Measurements from ENCODE around the gene CHRNB1. TPM values are rescaled to one million over a fixed set of nuclear protein-coding genes. Genes with fewer than 3 reads are reported as not detected.

Gene CHRNB1
- total and polyA plus RNA-seq, 4 donors: 7.0 to 11.9 (median 10.6) TPM

GRCh38 chr17:7459961-7460545 is 15.2 kb downstream of the CHRNB1 start:
- no peaks in the 10 kb centered on the region for H3K9me3 ChIP-seq (ENCODE audit: control insufficient read depth in 4 of 4, insufficient read depth in 3 of 4, low read length in 3 of 4)
- peaks cover 0 to 2% (median 0%) of the 10 kb centered on the region in 5 donors for H3K4me1 ChIP-seq (ENCODE audit: control insufficient read depth in 5 of 5, insufficient read depth in 5 of 5, low read length in 5 of 5)
- DNase-seq (no peak), ATAC-seq (ENCODE audit: insufficient read depth, low FRiP score) (no peak)
- H3K9ac ChIP-seq (ENCODE audit: insufficient read depth in 1 of 2, low read length in 2 of 2): no peak overlapping the region
- WGBS, 2 donors: 77 to 81% methylated on average over 3 of the region's 3 CpGs
- H3K4me3 ChIP-seq: no peak overlapping the region
- H3K36me3 ChIP-seq (ENCODE audit: control insufficient read depth in 4 of 4, insufficient read depth in 4 of 4, low read length in 4 of 4): peaks cover 2 to 23% (median 9%) of the 10 kb centered on the region in 4 donors
- no peaks in the 10 kb centered on the region for H3K27me3 ChIP-seq (ENCODE audit: control insufficient read depth in 3 of 3, insufficient read depth in 3 of 3, low read length in 2 of 3)
- TF ChIP-seq, protein P1, sequence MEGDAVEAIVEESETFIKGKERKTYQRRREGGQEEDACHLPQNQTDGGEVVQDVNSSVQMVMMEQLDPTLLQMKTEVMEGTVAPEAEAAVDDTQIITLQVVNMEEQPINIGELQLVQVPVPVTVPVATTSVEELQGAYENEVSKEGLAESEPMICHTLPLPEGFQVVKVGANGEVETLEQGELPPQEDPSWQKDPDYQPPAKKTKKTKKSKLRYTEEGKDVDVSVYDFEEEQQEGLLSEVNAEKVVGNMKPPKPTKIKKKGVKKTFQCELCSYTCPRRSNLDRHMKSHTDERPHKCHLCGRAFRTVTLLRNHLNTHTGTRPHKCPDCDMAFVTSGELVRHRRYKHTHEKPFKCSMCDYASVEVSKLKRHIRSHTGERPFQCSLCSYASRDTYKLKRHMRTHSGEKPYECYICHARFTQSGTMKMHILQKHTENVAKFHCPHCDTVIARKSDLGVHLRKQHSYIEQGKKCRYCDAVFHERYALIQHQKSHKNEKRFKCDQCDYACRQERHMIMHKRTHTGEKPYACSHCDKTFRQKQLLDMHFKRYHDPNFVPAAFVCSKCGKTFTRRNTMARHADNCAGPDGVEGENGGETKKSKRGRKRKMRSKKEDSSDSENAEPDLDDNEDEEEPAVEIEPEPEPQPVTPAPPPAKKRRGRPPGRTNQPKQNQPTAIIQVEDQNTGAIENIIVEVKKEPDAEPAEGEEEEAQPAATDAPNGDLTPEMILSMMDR (IDR thresholded peaks at IDR 0.05; ENCODE audit: control extremely low read depth, extremely low read depth): no peak
- H3K27ac ChIP-seq (ENCODE audit: low read depth in 1 of 2, low read length in 1 of 2): peak overlapping the region in 1 of 2 donors; percentile 4

- DNase-seq (no peak), ATAC-seq (ENCODE audit: insufficient read depth, low FRiP score) (no peak)
- TF ChIP-seq, protein P1 (IDR thresholded peaks at IDR 0.05; ENCODE audit: control extremely low read depth, extremely low read depth): no peak
- no peak overlapping the region for H3K9ac ChIP-seq (ENCODE audit: insufficient read depth in 1 of 2, low read length in 2 of 2)
- peaks cover 2 to 30% (median 13%) of the 10 kb centered on the region in 4 donors for H3K36me3 ChIP-seq (ENCODE audit: control insufficient read depth in 4 of 4, insufficient read depth in 4 of 4, low read length in 4 of 4)
- 94% methylated on average over 7 of the region's 7 CpGs for WGBS, 2 donors
- no peaks in the 10 kb centered on the region for H3K27me3 ChIP-seq (ENCODE audit: control insufficient read depth in 3 of 3, insufficient read depth in 3 of 3, low read length in 2 of 3)
- H3K27ac ChIP-seq (ENCODE audit: low read depth in 1 of 2, low read length in 1 of 2): no peak overlapping the region
- peaks cover 0 to 3% (median 0%) of the 10 kb centered on the region in 5 donors for H3K4me1 ChIP-seq (ENCODE audit: control insufficient read depth in 5 of 5, insufficient read depth in 5 of 5, low read length in 5 of 5)
- H3K9me3 ChIP-seq (ENCODE audit: control insufficient read depth in 4 of 4, insufficient read depth in 3 of 4, low read length in 3 of 4): no peaks in the 10 kb centered on the region
- H3K4me3 ChIP-seq: no peak overlapping the region
These were observed 16.2 kb downstream of the CHRNB1 start for GRCh38 chr17:7460850-7461660.

- peaks cover 2 to 38% (median 13%) of the 10 kb centered on the region in 4 donors for H3K36me3 ChIP-seq (ENCODE audit: control insufficient read depth in 4 of 4, insufficient read depth in 4 of 4, low read length in 4 of 4)
- H3K4me3 ChIP-seq: no peak overlapping the region
- ATAC-seq (ENCODE audit: insufficient read depth, low FRiP score): no peak
- H3K9ac ChIP-seq (ENCODE audit: insufficient read depth in 1 of 2, low read length in 2 of 2): no peak overlapping the region
- H3K27ac ChIP-seq (ENCODE audit: low read depth in 1 of 2, low read length in 1 of 2): no peak overlapping the region
- H3K27me3 ChIP-seq (ENCODE audit: control insufficient read depth in 3 of 3, insufficient read depth in 3 of 3, low read length in 2 of 3): no peaks in the 10 kb centered on the region
- TF ChIP-seq, protein P1 (IDR thresholded peaks at IDR 0.05; ENCODE audit: control extremely low read depth, extremely low read depth): no peak
- no peak for DNase-seq
- 93% methylated on average over 39 to 44 of the region's 44 CpGs for WGBS, 2 donors
- peaks cover 0 to 9% (median 4%) of the 10 kb centered on the region in 5 donors for H3K4me1 ChIP-seq (ENCODE audit: control insufficient read depth in 5 of 5, insufficient read depth in 5 of 5, low read length in 5 of 5)
- H3K9me3 ChIP-seq (ENCODE audit: control insufficient read depth in 4 of 4, insufficient read depth in 3 of 4, low read length in 3 of 4): no peaks in the 10 kb centered on the region
These were observed 17.9 kb downstream of the CHRNB1 start for GRCh38 chr17:7462474-7463371.
